Measurements from ENCODE around the gene LST1.

DNA sequence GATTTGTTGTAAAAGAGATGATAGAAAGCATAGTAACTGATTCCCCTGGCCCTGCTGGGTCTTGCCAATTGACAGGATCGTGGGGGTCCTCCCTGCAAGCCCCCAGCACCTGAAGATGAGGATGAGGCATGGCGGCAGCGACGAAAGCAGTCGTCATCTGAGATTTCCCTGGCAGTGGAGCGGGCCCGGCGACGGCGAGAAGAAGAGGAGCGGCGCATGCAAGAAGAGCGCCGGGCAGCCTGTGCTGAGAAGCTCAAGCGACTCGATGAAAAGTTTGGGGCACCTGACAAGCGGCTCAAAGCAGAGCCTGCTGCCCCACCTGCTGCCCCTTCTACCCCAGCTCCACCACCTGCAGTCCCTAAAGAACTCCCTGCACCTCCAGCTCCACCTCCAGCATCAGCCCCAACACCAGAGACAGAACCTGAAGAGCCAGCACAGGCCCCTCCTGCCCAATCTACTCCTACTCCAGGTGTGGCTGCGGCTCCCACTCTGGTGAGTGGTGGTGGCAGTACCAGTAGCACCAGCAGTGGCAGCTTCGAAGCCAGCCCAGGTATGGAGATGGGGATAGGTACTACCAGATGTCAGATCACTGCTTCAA, 41.7 kb downstream of the LST1 start:
- TF ChIP-seq EP300 (IDR thresholded peaks at IDR 0.05) (no peak), POLR2AphosphoS5 (IDR thresholded peaks at IDR 0.05) (no peak), POLR2A (IDR thresholded peaks at IDR 0.05) (no peak)
- TF ChIP-seq, protein P1, sequence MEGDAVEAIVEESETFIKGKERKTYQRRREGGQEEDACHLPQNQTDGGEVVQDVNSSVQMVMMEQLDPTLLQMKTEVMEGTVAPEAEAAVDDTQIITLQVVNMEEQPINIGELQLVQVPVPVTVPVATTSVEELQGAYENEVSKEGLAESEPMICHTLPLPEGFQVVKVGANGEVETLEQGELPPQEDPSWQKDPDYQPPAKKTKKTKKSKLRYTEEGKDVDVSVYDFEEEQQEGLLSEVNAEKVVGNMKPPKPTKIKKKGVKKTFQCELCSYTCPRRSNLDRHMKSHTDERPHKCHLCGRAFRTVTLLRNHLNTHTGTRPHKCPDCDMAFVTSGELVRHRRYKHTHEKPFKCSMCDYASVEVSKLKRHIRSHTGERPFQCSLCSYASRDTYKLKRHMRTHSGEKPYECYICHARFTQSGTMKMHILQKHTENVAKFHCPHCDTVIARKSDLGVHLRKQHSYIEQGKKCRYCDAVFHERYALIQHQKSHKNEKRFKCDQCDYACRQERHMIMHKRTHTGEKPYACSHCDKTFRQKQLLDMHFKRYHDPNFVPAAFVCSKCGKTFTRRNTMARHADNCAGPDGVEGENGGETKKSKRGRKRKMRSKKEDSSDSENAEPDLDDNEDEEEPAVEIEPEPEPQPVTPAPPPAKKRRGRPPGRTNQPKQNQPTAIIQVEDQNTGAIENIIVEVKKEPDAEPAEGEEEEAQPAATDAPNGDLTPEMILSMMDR (IDR thresholded peaks at IDR 0.05): no peak

All from suprapubic skin (tissue), 4 donors.